Muscle of arm (tissue), 12 donors: ENCODE results near the gene WEE1. TPM values are rescaled to one million over a fixed set of nuclear protein-coding genes. Genes with fewer than 3 reads are reported as not detected.
"Not testable (repeated sequence)": the region's sequence is repeated elsewhere in the genome, so short reads cannot be mapped to it uniquely, and the experiment has no call there.

ENCODE experiments used
- DNase-seq: peaks from one replicate; pipeline ENCODE4 v3.0.0-alpha.2; 2013
- polyA plus RNA-seq, 12 donors: library from polyadenylated mRNA; unstranded; fragments of 120-200 nt; gene quantifications; one replicate each; pipeline ENCODE4 v1.2.1, GENCODE V29; 2013; ENCODE audit not compliant: insufficient read length in 12 of 12

WEE1 gene
- polyA plus RNA-seq, 12 donors = 27.3 to 64.9 (median 43.4) TPM; not detected in 1

DNA sequence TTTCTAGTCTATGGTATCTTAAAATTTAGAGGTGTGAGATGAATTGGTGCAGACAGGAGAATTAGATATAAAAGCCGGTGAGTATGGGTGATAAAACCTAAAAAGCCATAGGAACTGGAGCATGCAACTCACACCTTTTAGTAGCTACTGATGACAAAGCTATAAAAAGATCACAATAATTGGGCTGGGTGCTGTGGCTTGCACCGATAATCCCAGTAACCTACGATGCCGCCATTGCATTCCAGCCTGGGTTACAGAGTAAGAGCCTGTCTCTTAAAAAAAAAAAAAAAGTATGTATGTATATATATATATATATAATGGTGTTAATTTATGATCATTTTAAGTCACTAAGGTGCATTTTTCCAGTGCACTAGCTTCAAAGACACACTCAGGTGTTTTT lies 17.2 kb downstream of the WEE1 start:
- DNase-seq = no peak

- no peak for DNase-seq
Measured at GRCh38 chr11:9594267-9595046, 21.0 kb downstream of the WEE1 start.

DNA sequence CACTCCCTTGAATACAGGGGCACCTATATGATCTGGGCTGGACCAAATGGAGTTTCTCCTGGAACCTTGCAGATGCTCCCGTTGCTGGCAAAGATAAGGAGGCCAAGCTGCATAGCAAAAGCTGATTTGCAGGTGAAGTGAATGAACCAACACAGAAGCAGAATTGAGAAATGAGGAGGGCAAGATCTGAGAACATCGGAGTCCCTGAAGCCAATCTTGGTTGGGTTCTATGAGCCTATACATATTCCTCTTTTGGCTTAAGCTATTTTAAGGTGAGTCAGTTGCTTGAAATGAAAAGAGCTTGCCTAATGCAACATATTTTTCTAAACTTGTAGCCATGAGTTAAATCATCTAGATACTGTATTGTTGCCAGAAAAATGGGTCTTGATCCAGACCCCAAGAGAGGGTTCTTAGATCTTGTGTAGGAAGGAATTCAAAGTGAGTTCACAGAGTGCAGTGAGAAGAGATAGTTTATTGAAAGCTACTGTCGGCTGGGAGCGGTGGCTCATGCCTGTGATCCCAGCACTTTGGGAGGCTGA lies 23.5 kb downstream of the WEE1 start:
- DNase-seq = no peak

GRCh38 chr11:9600166-9600565 lies 26.7 kb downstream of the WEE1 start:
- no peak for DNase-seq

GRCh38 chr11:9600644-9601036 lies 27.2 kb downstream of the WEE1 start:
- no peak for DNase-seq

- peak; percentile 50 for DNase-seq
Measured at GRCh38 chr11:9601037-9601875, 27.8 kb downstream of the WEE1 start.

GRCh38 chr11:9601876-9602199 lies 28.4 kb downstream of the WEE1 start:
- DNase-seq = no peak

DNA sequence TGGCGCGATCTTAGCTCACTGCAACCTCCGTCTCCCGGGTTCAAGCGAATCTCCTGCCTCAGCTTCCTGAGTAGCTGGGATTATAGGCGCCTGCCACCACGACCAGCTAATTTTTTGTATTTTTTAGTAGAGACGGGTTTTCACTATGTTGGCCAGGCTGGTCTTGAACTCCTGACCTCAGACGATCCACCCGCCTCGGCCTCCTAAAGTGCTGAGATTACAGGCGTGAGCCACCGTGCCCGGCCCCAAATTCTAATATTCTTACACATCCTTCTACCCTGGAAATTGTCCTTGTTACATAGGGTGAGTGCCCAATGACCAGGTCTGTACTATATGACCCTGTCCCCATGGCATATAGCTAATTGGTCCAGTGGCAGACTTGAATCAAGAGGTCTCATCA lies 29.7 kb downstream of the WEE1 start:
- not testable (repeated sequence) for DNase-seq

GRCh38 chr11:9604134-9604533 lies 30.7 kb downstream of the WEE1 start:
- DNase-seq = no peak

DNA sequence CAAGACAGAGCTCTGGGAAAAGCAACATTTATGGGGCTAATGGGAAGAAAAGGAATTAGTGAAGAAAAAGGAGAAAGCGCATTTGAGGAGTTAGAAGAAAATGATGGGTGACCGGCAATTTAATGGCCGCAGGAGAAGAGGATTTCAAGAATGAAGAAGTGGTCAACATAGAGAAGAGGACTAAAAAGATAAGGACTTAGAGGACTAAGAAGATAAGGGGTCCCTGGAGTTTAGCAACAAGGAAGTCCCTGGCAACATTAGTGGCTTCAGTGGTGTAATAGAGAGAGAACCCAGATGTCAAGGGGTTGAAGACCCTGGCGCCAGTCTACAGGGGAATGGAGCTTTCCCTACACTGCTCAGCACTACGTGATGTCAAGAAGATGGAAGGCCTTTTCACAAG lies 32.3 kb downstream of the WEE1 start:
- no peak for DNase-seq

- DNase-seq = no peak
Measured at GRCh38 chr11:9606809-9607510, 33.5 kb downstream of the WEE1 start.

DNA sequence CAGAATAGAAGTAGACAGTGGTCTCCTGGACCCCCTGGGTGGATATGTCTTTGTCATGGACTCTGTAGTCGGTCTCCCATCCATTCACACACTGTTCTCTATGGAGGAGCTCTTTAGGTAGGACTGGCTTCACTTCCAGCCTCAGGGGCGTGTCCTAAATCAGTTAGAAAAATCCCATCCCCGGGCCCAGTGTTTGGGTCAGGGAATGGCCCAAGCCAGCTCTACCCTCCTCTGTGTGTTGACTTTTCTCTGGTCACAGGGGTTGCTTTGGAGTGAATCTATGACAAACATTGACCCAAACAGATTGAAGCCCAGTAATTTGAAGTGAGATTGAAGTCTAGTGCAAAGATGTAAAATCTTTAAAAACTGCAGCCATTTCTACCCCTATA lies 34.0 kb downstream of the WEE1 start:
- DNase-seq = no peak

GRCh38 chr11:9609002-9609759 lies 35.7 kb downstream of the WEE1 start:
- DNase-seq = no peak

GRCh38 chr11:9609841-9610240 lies 36.4 kb downstream of the WEE1 start:
- no peak for DNase-seq

GRCh38 chr11:9613118-9613829 lies 39.8 kb downstream of the WEE1 start:
- peak; percentile 97 for DNase-seq

GRCh38 chr11:9613830-9614762 lies 40.6 kb downstream of the WEE1 start:
- DNase-seq = peak; percentile 81

GRCh38 chr11:9615031-9615451 lies 41.6 kb downstream of the WEE1 start:
- no peak for DNase-seq

DNA sequence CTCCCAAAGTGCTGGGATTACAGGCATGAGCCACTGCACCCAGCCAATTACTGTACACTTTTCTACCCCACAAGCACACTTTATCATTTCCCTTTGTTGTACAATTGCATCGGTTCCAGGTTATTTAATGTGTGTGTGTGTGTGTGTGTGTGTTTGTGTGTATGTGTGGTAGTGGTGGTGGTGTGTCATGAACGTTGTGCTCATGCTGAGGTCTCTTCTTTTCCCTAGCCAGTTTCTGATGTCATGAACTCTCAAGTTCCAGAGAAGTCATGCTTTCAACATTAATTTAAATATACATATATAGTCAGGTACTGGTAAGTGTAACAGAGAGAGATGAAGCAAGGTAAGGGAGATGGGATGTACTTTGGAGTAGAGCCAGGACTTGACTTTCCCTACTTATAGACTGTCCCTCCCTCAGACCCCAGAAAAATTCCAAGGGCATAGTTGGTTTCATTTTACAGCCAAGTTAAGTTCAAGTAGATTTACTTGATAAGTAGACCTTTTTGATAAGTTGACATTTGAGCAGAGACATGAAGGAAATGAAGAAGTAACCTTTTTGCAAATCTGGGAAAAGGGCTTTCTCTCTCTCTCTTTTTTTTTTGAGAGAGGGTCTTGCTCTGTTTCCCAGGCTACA lies 42.7 kb downstream of the WEE1 start:
- DNase-seq = no peak

DNA sequence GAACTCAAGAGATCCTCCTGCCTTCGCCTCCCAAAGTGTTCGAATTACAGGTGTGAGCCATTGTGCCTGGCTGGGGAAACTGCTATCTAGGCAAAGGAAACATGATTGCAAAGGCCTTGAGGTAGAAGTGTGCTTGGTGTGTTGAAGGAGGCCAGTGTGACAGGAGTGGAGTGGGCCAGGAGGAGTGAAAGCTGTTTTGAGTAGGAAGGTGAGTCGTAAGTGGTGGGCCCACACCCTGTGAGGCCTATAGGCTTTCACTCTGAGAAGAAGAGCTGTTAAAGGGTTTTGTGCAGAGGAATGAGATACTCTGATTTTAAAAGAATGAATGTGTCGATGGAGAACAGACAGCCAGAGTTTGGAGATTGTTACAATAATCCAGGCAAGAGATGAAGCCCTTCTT lies 43.4 kb downstream of the WEE1 start:
- no peak for DNase-seq
